ENCODE data around the gene TRIM9.

- TF ChIP-seq, protein P1, sequence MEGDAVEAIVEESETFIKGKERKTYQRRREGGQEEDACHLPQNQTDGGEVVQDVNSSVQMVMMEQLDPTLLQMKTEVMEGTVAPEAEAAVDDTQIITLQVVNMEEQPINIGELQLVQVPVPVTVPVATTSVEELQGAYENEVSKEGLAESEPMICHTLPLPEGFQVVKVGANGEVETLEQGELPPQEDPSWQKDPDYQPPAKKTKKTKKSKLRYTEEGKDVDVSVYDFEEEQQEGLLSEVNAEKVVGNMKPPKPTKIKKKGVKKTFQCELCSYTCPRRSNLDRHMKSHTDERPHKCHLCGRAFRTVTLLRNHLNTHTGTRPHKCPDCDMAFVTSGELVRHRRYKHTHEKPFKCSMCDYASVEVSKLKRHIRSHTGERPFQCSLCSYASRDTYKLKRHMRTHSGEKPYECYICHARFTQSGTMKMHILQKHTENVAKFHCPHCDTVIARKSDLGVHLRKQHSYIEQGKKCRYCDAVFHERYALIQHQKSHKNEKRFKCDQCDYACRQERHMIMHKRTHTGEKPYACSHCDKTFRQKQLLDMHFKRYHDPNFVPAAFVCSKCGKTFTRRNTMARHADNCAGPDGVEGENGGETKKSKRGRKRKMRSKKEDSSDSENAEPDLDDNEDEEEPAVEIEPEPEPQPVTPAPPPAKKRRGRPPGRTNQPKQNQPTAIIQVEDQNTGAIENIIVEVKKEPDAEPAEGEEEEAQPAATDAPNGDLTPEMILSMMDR (IDR thresholded peaks at IDR 0.05) = no peak
- no peak for TF ChIP-seq POLR2AphosphoS5 (IDR thresholded peaks at IDR 0.05; ENCODE audit: insufficient read depth in 1 of 2, low read depth in 1 of 2)
- no peak for TF ChIP-seq POLR2A (IDR thresholded peaks at IDR 0.05)
Measured at GRCh38 chr14:51109651-51110050, 14.7 kb upstream of the TRIM9 start.

Data from vagina (tissue), 2 donors.